Measurements from ENCODE around the gene VAMP2. TPM values are rescaled to one million over a fixed set of nuclear protein-coding genes. Genes with fewer than 3 reads are reported as not detected.
A peak's percentile ranks its signal among the peaks of the same experiment; 100 is the strongest.

VAMP2 gene
- total RNA-seq, 2 experiments from 2014 or later = 75.2 to 79.1 TPM

- POLR2A ChIA-PET = interaction anchor here (1.8 to 4.1 kb wide), 2 partner anchors 20 to 29 kb away, joined by 4 to 19 read pairs; no protein-coding TSS in a partner anchor
Measured at GRCh38 chr17:8144401-8145231, 18.1 kb downstream of the VAMP2 start.

GRCh38 chr17:8143581-8144400 is 19.0 kb downstream of the VAMP2 start:
- H3K27me3 Mint-ChIP-seq = no peaks in the 10 kb centered on the region
- ChIA-PET POLR2A (interaction anchor here (1.1 to 6.9 kb wide), 4 partner anchors 12 to 103 kb away, joined by 4 to 62 read pairs (median 6); no protein-coding TSS in a partner anchor), CTCF (no interaction called here)

More at GRCh38 chr17:8144401-8145231, 18.1 kb downstream of the VAMP2 start:
- H3K9me3 Mint-ChIP-seq = no peaks in the 10 kb centered on the region
- H3K27me3 Mint-ChIP-seq = no peaks in the 10 kb centered on the region
- CTCF ChIA-PET = no interaction called here
- peaks cover 68% of the 10 kb centered on the region for H3K36me3 Mint-ChIP-seq (ENCODE audit: low read depth)
- H3K4me1 Mint-ChIP-seq = peaks cover 2% of the 10 kb centered on the region
- no peak for DNase-seq
- H3K27ac Mint-ChIP-seq = no peak overlapping the region
- no peak overlapping the region for H3K4me3 Mint-ChIP-seq

GRCh38 chr17:8142887-8143580 is 19.7 kb downstream of the VAMP2 start:
- Mint-ChIP-seq H3K27me3 (no peaks in the 10 kb centered on the region), H3K27ac (no peak overlapping the region), H3K4me3 (no peak overlapping the region), H3K9me3 (no peaks in the 10 kb centered on the region), H3K36me3 (ENCODE audit: low read depth) (peaks cover 54% of the 10 kb centered on the region), H3K4me1 (no peaks in the 10 kb centered on the region)
- ChIA-PET POLR2A (interaction anchor here (1.1 to 6.9 kb wide), 4 partner anchors 12 to 104 kb away, joined by 4 to 62 read pairs (median 6); no protein-coding TSS in a partner anchor), CTCF (no interaction called here)
- DNase-seq = no peak

More at GRCh38 chr17:8143581-8144400, 19.0 kb downstream of the VAMP2 start:
- Mint-ChIP-seq H3K4me3 (no peak overlapping the region), H3K27ac (no peak overlapping the region), H3K9me3 (no peaks in the 10 kb centered on the region), H3K36me3 (ENCODE audit: low read depth) (peaks cover 61% of the 10 kb centered on the region), H3K4me1 (no peaks in the 10 kb centered on the region)
- DNase-seq = no peak

- DNase-seq = no peak
- Mint-ChIP-seq H3K4me3 (no peak overlapping the region), H3K9me3 (no peaks in the 10 kb centered on the region), H3K27me3 (no peaks in the 10 kb centered on the region), H3K36me3 (ENCODE audit: low read depth) (peaks cover 48% of the 10 kb centered on the region), H3K4me1 (no peaks in the 10 kb centered on the region), H3K27ac (no peak overlapping the region)
- ChIA-PET CTCF (no interaction called here), POLR2A (interaction anchor here (5.5 to 9.7 kb wide), 3 partner anchors 7 to 32 kb away, joined by 37 to 100 read pairs (median 62); no protein-coding TSS in a partner anchor)
Measured at GRCh38 chr17:8142158-8142886, 20.4 kb downstream of the VAMP2 start.

- POLR2A ChIA-PET = interaction anchor here (0.6 to 9.7 kb wide), 5 partner anchors 8 to 35 kb away, joined by 3 to 100 read pairs (median 37); partner anchors contain the start of gene TMEM107
- Mint-ChIP-seq H3K4me3 (no peak overlapping the region), H3K36me3 (ENCODE audit: low read depth) (peaks cover 42% of the 10 kb centered on the region)
Measured at GRCh38 chr17:8141741-8142140, 21.0 kb downstream of the VAMP2 start.

GRCh38 chr17:8141045-8141444 is 21.7 kb downstream of the VAMP2 start:
- ChIA-PET POLR2A (interaction anchor here (0.7 to 9.7 kb wide), 12 partner anchors 8 to 657 kb away, joined by 3 to 100 read pairs (median 4); partner anchors contain the start of genes CTC1, PER1, POLR2A and TMEM107), CTCF (interaction anchor here (0.7 to 5.6 kb wide), 5 partner anchors 15 to 80 kb away, joined by 3 to 66 read pairs (median 4); partner anchors contain the start of gene ALOXE3)
- peaks cover 35% of the 10 kb centered on the region for H3K36me3 Mint-ChIP-seq (ENCODE audit: low read depth)
- H3K27ac Mint-ChIP-seq = no peak overlapping the region
- no peak for DNase-seq
- peaks cover 3% of the 10 kb centered on the region for H3K4me1 Mint-ChIP-seq
- no peaks in the 10 kb centered on the region for H3K9me3 Mint-ChIP-seq
- H3K27me3 Mint-ChIP-seq = peaks cover 3% of the 10 kb centered on the region
- H3K4me3 Mint-ChIP-seq = no peak overlapping the region

More at GRCh38 chr17:8141741-8142140, 21.0 kb downstream of the VAMP2 start:
- Mint-ChIP-seq H3K9me3 (no peaks in the 10 kb centered on the region), H3K4me1 (peaks cover 1% of the 10 kb centered on the region), H3K27ac (no peak overlapping the region), H3K27me3 (peaks cover 1% of the 10 kb centered on the region)
- no peak for DNase-seq
- CTCF ChIA-PET = interaction anchor here (4.5 kb wide), 1 partner anchor 15 kb away, joined by 24 read pairs; no protein-coding TSS in a partner anchor

- no peak for DNase-seq
- Mint-ChIP-seq H3K27me3 (peaks cover 3% of the 10 kb centered on the region), H3K4me3 (no peak overlapping the region), H3K9me3 (no peaks in the 10 kb centered on the region), H3K27ac (no peak overlapping the region), H3K4me1 (peaks cover 3% of the 10 kb centered on the region), H3K36me3 (ENCODE audit: low read depth) (peaks cover 30% of the 10 kb centered on the region)
- ChIA-PET POLR2A (interaction anchor here (0.7 to 9.7 kb wide), 16 partner anchors 9 to 656 kb away, joined by 3 to 100 read pairs (median 4); partner anchors contain the start of genes AURKB, CTC1, PER1 and POLR2A), CTCF (interaction anchor here (0.7 to 5.6 kb wide), 7 partner anchors 10 to 79 kb away, joined by 3 to 66 read pairs (median 22); partner anchors contain the start of gene ALOXE3)
Measured at GRCh38 chr17:8140065-8141029, 22.4 kb downstream of the VAMP2 start.

GRCh38 chr17:8138672-8139371 is 23.9 kb downstream of the VAMP2 start:
- ChIA-PET POLR2A (interaction anchor here (1.0 to 9.7 kb wide), 21 partner anchors 11 to 156 kb away, joined by 3 to 100 read pairs (median 10); partner anchors contain the start of genes ALOXE3, AURKB, BORCS6 and CTC1), CTCF (interaction anchor here (0.5 to 5.6 kb wide), 24 partner anchors 9 to 244 kb away, joined by 3 to 66 read pairs (median 5); partner anchors contain the start of genes ALOXE3, BORCS6, CTC1 and HES7)
- Mint-ChIP-seq H3K4me3 (no peak overlapping the region), H3K27me3 (peaks cover 3% of the 10 kb centered on the region), H3K4me1 (peaks cover 3% of the 10 kb centered on the region), H3K9me3 (no peaks in the 10 kb centered on the region), H3K36me3 (ENCODE audit: low read depth) (peaks cover 22% of the 10 kb centered on the region), H3K27ac (no peak overlapping the region)
- DNase-seq = peak; percentile 97

- ChIA-PET CTCF (interaction anchor here (0.5 to 5.6 kb wide), 23 partner anchors 9 to 244 kb away, joined by 3 to 66 read pairs (median 5); partner anchors contain the start of genes ALOXE3, BORCS6, HES7 and RPL26), POLR2A (interaction anchor here (0.6 to 9.7 kb wide), 19 partner anchors 11 to 429 kb away, joined by 3 to 100 read pairs (median 12); partner anchors contain the start of genes ALOXE3, AURKB, BORCS6 and CTC1)
- DNase-seq = no peak
- Mint-ChIP-seq H3K36me3 (ENCODE audit: low read depth) (peaks cover 19% of the 10 kb centered on the region), H3K27me3 (peaks cover 3% of the 10 kb centered on the region), H3K4me3 (no peak overlapping the region), H3K4me1 (peaks cover 3% of the 10 kb centered on the region), H3K9me3 (no peaks in the 10 kb centered on the region), H3K27ac (no peak overlapping the region)
Measured at GRCh38 chr17:8138374-8138671, 24.4 kb downstream of the VAMP2 start.

Data from activated CD4-positive, alpha-beta memory T cell treated with anti-CD3 and anti-CD28 coated beads, Interleukin-2, amount 10 ng/mL, durations not matched to agents 7 days and 5 days (primary cell).